HG02870 (cell line): ENCODE measurements around the gene APPL2.

Experiments used
- ATAC-seq: cut with Tn5 transposase; IDR thresholded peaks from one replicate; pipeline ENCODE4 v1.9.1; 2021; ENCODE audit warnings: mild to moderate bottlenecking, moderate library complexity; ENCODE audit not compliant: unreplicated experiment

The APPL2 gene

GRCh38 chr12:105235732-105236476 is at the start of gene APPL2:
Gene APPL2, minus strand, starts transcription at chr12:105236174. Its CDS starts 162 bp downstream, at chr12:105236012.
- ATAC-seq, result peak; percentile 76

GRCh38 chr12:105285378-105285777 is 49.4 kb upstream of the APPL2 start:
- ATAC-seq, result no peak

GRCh38 chr12:105281694-105282049 is 45.7 kb upstream of the APPL2 start:
- ATAC-seq, result no peak

GRCh38 chr12:105280966-105281693 is 45.2 kb upstream of the APPL2 start:
- no peak for ATAC-seq

- ATAC-seq, result no peak
Measured at GRCh38 chr12:105279460-105280056, 43.6 kb upstream of the APPL2 start.

- ATAC-seq, result no peak
Measured at GRCh38 chr12:105278043-105278697, 42.2 kb upstream of the APPL2 start.

GRCh38 chr12:105275997-105276733 is 40.2 kb upstream of the APPL2 start:
- no peak for ATAC-seq

- no peak for ATAC-seq
Measured at GRCh38 chr12:105274571-105274970, 38.6 kb upstream of the APPL2 start.

- no peak for ATAC-seq
Measured at GRCh38 chr12:105273601-105274000, 37.6 kb upstream of the APPL2 start.

- no peak for ATAC-seq
Measured at GRCh38 chr12:105272814-105273416, 36.9 kb upstream of the APPL2 start.

- ATAC-seq, result no peak
Measured at GRCh38 chr12:105272152-105272551, 36.2 kb upstream of the APPL2 start.

GRCh38 chr12:105271364-105271763 is 35.4 kb upstream of the APPL2 start:
- no peak for ATAC-seq

- ATAC-seq, result no peak
Measured at GRCh38 chr12:105270671-105271255, 34.8 kb upstream of the APPL2 start.

GRCh38 chr12:105267711-105268110 is 31.7 kb upstream of the APPL2 start:
- no peak for ATAC-seq

- no peak for ATAC-seq
Measured at GRCh38 chr12:105264771-105265170, 28.8 kb upstream of the APPL2 start.

- no peak for ATAC-seq
Measured at GRCh38 chr12:105262461-105263184, 26.6 kb upstream of the APPL2 start.

GRCh38 chr12:105261010-105261409 is 25.0 kb upstream of the APPL2 start:
- no peak for ATAC-seq

GRCh38 chr12:105259226-105259625 is 23.3 kb upstream of the APPL2 start:
- ATAC-seq, result no peak

- no peak for ATAC-seq
Measured at GRCh38 chr12:105257321-105257728, 21.4 kb upstream of the APPL2 start.
